Measurements from ENCODE around the gene DMD.

GRCh38 chrX:31889088-31889487 is 1322.3 kb downstream of the DMD start:
- TF ChIP-seq POLR2AphosphoS5 (IDR thresholded peaks at IDR 0.05; ENCODE audit: borderline replicate concordance, low read depth, low read length) (no peak), EZH2 (IDR thresholded peaks at IDR 0.05) (no peak)
